OCI-LY1 (cell line): ENCODE data around the gene CCDC78.

Source experiments
- CTCF ChIP-seq: fragments of 200-600 bp; sonication (generic), shearing (Covaris generic); IDR thresholded peaks from 2 replicates; pipeline ENCODE4 v1.5.1; 2017; ENCODE audit warnings: mild to moderate bottlenecking, antibody characterized with exemption, low read length, moderate library complexity, mixed read lengths
- EZH2 ChIP-seq: fragments of 200-600 bp; sonication (generic), shearing (Covaris generic); IDR thresholded peaks from 2 replicates; pipeline ENCODE4 v1.8.0; 2017; ENCODE audit warnings: borderline replicate concordance, mixed run types, mild to moderate bottlenecking, antibody characterized with exemption, low read length, moderate library complexity, mixed read lengths

- TF ChIP-seq CTCF (no peak), EZH2 (no peak)
Observed at GRCh38 chr16:714079-714478, 12.2 kb downstream of the CCDC78 start.
